ENCODE results near the gene CNOT11. TPM values are rescaled to one million over a fixed set of nuclear protein-coding genes. Genes with fewer than 3 reads are reported as not detected.

Gene CNOT11
- total RNA-seq (2022; extraction: Qiagen RNA extraction) = 40.5 to 49.8 TPM (median 47.0 TPM) in 5 replicates

GRCh38 chr2:101252408-101253012 is at the start of gene CNOT11:
Gene CNOT11, plus strand, starts transcription at chr2:101252886. Its CDS starts 79 bp downstream, at chr2:101252965.

GRCh38 chr2:101308432-101309210 is 55.9 kb downstream of the CNOT11 start, which contains the start of gene RNF149:
Gene RNF149, minus strand, starts transcription at chr2:101308701. Its CDS starts 113 bp downstream, at chr2:101308588.

Other genes starting within 250 kb of the CNOT11 start
- gene TBC1D8, start 101.5 kb upstream of the CNOT11 start, total RNA-seq (2022; extraction: Qiagen RNA extraction) = 69.1 to 105 TPM (median 82.0 TPM) in 5 replicates
- gene RNF149, start 55.8 kb downstream of the CNOT11 start, total RNA-seq (2022; extraction: Qiagen RNA extraction) = 33.0 to 46.9 TPM (median 44.1 TPM) in 5 replicates
- 6.9 to 11.8 TPM (median 10.9 TPM) in 5 replicates for gene CREG2, start 134.6 kb downstream of the CNOT11 start, total RNA-seq (2022; extraction: Qiagen RNA extraction)
- gene RFX8, start 222.2 kb downstream of the CNOT11 start, total RNA-seq (2022; extraction: Qiagen RNA extraction) = not detected in 5 replicates

Data from A549 treated with dexamethasone at 1 μM for 4 hours (cell line).